ENCODE data around the gene FECH.

GRCh38 chr18:57543560-57543959, 42.9 kb downstream of the FECH start:
- TF ChIP-seq TCF7 (CRISPR knock-in tag; IDR thresholded peaks at IDR 0.05; ENCODE audit: low read depth) = no peak
- TF ChIP-seq SP1 (CRISPR knock-in tag; conservative IDR thresholded peaks at IDR 0.05) = no peak
- TF ChIP-seq E2F4 (CRISPR knock-in tag; IDR thresholded peaks at IDR 0.05; ENCODE audit: borderline replicate concordance, low read depth) = no peak
- TF ChIP-seq ARID4B (CRISPR knock-in tag; IDR thresholded peaks at IDR 0.05; ENCODE audit: borderline replicate concordance) = no peak
